HG02763 (cell line): ENCODE measurements around the gene ALDH4A1.
"Not testable (repeated sequence)": the region's sequence is repeated elsewhere in the genome, so short reads cannot be mapped to it uniquely, and the experiment has no call there.

Experiments used
- ATAC-seq: cut with Tn5 transposase; IDR thresholded peaks from one replicate; pipeline ENCODE4 v1.9.1; 2021; ENCODE audit warnings: mild to moderate bottlenecking, moderate library complexity; ENCODE audit not compliant: unreplicated experiment

ALDH4A1 gene

DNA sequence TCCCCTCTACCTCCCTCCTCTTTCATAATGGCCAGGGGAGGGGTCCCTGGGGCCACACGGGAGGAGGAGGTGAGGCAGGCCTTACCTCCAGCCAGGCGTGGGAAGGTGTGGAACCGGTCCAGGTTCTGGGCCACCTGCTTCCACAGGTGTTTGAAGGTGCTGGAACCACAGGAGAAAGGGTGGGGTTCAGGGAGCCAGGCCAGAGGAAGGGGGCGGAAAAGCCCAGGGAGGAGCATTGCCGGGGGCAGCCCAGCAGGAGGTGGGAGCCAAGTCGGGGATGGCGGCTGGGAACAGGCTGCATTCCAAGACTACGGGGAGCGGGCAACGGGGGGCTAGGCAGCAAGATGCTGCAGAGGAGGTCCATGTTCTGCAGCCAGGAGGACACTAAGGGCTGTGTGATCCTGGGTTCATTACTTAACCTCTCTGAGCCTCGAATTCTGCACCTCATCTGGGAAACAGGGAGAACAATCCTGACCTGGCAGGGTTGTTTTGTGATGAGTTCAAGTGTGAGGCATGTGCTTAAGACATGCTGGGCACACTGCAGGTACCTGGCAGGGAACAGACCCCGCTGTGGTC, 23.1 kb downstream of the ALDH4A1 start:
- ATAC-seq: no peak

DNA sequence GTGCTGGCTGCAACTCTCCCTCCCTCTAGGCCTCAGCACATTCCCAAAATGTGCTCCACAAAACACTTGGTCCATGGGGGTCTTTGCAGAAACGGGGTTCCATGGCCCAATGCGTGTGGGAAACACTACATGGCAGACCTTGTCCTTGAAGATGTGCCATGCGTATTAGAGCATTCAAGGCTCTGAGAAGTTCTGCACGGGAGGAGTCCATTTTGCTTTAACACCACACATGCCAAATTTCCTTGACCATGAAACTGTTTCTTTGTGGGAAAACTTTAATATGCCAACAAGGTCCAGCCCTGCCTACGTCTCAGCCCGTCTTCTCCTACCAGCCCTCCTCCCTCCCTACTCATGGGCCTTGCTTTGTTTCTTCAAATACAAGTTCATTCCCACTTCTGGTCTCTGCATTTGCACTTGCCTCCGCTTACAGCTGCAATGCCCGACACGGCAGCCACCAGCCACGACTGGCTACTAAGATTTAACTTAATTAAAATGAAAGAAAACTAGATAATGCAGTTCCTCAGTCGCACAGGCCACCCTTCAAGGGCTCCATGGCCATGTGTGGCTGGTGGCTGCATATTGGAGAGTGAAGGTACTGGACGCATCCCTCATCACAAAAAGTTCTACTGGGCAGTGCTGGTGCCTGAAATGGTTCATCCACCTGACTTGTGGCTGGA, 23.7 kb downstream of the ALDH4A1 start:
- ATAC-seq: no peak

DNA sequence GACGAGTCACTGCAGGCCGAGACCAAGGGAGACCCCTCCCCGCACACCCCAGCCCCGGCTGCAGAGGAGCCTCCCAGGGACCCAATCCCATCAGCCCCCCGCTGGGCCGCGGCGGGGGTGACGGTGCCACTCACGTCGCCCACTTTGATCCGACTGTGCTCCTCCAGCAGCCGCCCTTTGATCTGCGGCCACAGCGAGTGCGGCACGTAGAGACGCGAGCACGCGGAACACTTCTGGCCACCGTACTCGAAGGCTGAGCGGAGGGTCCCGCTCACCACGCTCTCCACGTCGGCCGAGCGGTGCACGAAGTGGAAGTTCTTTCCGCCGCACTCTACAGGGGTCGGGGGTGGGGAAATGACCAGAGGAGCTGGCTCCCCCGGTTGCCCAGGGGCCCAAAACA, 25.1 kb downstream of the ALDH4A1 start:
- no peak for ATAC-seq

DNA sequence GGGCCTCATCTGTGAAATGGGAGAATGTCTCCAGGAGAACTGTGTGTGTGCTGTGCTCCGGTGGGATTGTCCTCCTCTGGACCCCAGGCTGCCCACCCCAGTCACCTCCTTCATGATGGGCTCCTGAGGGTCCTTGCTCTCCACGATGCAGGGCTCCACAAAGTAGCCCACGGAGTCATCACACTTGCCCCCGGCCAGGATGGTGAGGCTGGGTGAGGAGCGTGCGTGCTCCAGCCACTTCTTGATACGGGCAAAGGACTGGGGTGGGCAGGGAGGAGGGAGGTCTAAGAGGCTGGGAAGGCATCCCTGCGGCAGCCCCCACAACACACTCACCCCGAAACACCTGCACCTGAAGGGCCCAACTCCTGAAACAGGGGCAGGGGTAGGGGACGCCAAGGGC, 26.1 kb downstream of the ALDH4A1 start:
- ATAC-seq: no peak

DNA sequence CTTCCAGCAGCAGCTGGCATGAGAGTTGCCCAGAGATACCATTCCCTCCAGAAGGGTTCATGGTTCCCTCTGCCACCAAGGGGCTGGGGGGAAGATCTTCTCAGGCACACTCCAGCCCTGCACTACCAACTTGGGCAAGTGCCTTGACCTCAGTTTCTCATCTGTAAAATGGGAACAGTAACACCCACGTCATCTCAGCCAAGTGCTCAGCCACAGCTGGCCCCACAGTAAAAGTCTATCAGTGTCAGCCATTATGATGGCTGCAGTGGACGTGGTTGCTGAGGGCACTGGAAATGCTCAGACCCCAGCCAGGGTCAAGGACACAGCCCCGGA, 26.6 kb downstream of the ALDH4A1 start:
- no peak for ATAC-seq

DNA sequence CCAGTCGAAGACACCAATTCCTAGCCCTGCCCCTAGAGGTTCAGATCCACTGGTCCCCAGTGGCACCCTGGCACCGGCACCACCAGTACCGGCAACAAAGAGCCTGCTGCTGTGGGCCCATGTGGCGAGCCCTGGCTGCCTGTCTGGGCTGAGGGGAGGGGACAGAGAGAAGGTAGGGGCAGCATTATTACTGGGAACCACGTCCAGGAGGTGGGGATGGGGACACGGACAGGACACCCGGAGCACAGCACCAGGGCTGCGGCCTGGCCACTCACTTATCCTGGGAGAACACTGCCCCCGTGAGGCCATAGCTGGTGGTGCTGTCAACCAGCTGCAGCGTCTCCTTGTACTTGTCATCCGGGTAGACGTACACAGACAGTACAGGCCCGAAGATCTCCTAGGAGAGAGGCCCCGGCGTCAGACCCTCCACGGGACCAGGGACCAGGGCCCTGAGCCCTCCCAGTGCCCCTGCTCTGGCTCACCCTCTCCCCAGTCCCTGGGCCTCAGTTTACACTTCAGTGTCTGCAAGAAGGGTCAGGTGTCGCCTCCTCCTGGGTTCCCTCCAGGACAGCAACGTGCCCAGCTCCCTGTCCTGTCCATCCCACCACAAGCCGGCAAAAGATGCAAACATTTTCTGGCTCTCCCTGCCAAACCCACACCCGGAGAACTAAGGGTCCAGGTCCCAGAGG, 27.1 kb downstream of the ALDH4A1 start:
- no peak for ATAC-seq

DNA sequence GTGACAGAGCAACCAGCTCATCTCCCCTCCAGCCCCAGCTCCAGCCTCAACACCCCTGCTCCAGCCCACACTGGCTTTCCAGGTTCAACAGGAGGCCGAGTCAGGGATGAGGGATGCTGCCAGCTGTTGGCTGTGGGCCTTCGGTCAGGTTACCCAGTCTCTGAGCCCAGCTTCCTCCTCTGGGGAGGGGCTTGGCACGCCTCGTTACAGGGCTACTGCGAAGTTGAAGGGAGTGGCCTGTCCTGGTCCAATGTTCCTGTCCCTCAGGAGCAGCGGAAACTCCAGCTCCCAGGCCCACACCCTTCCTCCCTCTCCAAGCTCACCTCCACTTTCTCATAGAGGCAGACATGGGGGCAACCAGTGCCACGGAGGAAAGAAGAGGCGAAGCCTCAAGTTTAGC, 27.8 kb downstream of the ALDH4A1 start:
- no peak for ATAC-seq

DNA sequence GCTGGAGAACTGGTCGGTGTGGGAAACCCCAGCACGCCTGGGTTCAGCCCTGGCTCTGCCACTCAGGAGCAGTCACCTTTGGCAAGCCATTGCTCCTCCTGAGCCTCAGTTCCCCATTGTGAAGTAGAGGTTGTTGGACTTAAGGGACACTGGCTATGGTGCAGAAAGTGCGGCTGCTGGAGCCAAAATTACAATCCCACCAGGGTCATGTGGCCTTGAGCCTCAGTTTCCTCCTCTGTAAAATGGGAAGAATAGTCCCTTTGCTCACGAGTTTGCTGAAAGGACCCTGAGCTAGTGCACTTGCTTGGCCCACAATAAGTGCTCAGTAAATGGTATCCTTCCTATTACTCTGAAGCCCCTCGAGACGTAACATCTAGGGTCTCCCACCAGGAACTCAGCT, 28.3 kb downstream of the ALDH4A1 start:
- ATAC-seq: no peak

DNA sequence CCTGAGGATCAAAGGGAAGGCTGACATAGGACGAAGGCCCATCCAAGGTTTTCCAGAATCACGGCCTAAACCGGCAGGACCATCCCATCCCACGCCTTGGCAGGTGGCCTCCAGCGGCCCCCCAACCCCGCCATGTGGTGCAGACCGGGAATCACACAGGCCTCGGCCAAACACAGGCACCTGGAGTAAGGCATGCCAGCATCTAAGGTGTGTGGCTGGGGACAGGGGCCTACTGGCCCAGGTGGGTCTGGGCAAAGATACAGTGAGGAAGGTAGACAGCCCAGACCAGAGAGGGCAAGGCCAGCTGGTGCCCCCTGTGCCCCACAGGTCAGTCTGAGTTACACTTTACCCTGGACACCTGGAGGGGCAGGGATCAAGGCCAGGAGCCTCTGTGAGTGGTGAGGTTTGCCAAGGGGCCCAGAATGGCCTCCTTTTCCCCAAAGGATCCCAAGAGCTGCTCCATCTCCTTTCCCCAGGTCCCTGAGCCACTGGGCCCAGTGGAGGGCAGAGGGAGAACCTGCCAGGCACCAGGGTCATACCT, 30.2 kb downstream of the ALDH4A1 start:
- no peak for ATAC-seq

DNA sequence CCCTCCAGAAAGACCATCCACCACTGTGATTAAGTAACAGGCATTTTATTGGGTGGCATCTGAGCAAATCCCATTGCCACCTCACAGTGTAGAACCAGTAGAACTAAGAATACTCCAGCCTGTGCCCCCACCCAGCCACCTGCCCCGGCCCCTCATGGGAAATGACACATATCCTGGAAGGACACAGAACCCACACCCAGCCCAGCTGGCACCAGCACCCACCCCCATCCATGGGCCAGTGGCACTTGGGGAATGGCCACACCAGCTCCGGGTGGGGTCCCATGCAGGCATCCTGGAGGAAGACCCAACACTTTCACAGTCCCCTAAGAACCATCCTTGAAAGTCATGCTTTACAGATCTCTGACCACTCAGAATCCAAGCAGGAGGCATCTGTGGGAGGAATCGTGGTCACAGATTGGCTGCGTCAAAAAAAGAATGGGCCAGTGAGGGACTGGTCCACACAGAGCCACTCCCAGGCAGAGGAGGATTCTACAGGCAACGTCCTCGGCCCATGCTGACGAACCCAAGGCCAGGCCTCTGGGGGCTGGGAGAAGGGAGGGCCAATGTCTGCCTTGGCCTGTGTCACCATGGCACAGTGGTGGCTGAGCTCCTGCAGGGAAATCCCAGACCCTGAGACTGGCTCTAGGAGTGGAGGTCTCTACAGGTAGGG, 30.8 kb downstream of the ALDH4A1 start:
- no peak for ATAC-seq

DNA sequence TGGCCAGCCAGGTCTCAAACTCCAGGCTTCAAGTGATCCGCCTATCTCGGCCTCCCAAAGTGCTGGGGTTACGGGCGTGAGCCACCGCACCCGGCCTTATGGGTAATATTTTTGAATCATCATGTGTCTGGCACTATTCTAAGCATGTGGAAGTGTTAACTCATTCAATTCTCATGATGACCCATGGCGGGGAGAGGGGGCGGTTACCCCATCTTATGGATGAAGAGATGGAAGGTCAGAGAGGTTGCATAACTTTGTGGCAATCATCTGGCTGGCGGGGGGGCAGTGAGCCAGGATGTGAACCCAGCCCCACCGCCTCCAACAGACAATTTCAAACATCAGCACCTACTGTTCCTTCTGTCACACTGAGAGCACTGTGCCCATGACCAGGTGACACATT, 31.4 kb downstream of the ALDH4A1 start:
- ATAC-seq: no peak

DNA sequence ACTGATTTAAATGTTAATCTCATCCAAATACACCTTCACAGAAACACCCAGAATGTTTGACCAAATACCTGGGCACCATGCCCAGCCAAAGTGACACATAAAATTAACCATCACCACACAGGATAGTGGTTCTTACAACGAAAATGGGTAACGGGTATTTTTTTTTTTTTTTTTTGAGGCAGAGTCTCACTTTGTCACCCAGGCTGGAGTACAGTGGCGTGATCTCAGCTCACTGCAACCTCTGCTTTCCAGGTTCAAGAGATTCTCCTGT, 31.8 kb downstream of the ALDH4A1 start:
- ATAC-seq: not testable (repeated sequence)

DNA sequence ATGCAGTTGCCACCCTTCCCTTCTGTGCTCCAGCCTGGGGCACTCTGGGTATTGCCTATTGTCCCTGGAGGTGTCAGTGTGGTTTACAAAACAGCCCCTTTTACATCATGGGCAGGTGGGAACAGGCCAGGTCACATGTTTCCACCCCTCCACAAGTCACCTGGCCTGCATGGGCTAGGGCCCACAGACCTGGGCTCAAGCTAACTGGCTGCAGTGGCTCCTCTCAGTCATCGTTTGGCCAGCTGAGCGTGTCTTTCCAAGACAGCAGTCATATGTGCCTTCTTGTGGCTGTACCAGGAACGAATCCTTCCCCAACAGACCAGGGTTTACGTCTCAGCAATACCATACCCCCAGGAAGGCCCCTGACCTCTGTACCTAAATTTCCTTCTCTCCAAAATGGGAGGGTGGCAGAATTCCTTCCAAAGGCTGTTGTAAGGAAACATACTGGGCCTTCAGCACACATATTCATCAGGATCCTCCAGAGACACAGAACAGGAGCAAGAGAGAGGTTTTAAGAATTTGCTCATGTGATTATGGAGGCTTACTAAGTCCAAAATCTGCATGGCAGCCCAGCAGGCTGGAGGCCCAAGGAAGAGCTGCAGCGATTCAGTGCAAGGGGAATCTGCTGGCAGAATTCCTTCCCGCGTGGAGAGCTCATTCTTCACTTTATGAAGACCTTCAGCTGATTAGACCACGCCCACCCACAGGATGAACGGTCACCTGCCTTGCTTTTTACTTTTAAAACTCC, 32.3 kb downstream of the ALDH4A1 start:
- no peak for ATAC-seq

DNA sequence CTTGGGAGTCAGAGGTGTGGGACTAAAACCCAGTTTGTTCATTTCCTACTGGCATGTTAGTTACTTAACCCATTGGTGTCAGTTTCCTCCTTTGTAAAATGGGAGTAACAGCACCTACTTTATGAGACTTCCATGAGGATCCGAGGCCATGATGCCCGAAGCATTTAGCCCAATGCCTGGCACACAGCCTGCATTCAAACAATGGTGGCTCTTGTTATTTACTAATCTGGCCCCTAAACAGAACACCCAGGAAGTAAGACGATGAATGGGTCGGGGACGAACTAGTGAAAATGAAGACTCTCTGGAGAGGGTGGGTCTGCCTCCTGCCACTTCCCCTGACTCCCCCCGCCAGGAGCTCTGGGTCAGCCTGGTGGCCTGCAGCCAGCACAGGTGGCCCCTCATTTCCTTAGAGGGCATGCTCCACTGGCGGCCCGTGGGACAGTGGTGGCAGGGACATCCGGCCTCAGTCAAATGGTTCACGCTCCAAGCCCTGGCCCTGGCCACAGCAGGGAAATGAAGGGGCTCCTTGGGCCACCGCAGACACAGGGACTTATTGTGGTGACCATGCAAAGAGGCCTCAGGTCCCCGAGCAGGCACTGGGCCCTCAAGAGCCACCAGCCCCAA, 33.4 kb downstream of the ALDH4A1 start:
- ATAC-seq: no peak

DNA sequence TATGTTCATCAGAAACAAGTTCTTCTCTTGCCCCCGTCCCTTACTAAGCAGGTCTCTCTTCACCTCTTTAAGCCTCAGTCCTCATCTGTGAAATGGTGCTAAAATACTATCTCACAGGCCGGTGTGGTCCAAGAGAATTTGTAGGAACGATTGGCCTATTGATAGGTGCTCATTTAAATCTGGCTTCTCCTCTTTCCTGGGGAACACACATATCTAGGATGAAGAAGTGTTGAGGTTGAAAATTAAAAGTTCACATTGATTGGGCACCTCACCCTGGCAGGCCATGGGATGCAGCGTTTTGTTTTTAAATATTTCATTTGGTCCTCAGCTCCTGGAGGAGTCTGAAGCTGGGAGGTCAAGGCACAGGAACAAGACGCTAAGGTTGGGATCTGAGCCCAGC, 34.0 kb downstream of the ALDH4A1 start:
- no peak for ATAC-seq

DNA sequence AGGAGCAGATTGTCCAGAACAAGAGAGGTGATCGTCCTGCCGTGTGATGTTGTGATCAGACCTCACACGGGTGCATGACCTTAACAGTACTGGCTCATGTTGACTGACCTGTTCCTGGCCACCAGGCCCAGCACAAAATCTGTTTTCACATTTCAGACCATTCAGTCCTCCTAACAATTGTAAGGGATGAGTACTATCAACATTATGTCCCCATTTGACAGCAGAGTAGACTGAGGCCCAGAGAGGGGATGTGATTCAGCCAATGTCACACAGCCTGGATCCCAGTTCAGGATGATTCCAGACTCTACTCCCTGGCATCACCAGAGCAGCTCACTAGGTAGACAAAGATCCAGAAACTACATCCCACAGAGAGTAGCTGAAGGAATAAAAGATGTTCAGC, 35.5 kb downstream of the ALDH4A1 start:
- no peak for ATAC-seq

DNA sequence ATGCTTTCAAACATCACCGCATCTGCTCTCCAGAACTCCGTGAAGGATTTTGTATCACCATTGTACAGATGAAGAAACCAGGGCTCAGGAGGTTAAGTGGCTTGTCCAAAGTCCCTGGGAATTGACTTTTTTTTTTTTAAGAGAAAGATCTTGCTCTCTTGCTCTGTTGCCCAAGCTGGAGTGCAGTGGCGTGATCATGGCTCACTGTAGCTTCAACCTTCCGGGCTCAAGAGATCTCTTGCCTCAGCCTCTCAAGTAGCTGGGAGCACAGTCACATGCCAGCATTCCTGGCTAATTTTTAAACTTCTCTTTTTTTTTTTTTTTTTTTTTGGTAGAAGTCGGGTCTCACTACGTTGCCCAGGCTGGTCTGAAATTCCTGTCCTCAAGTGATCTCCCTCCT, 36.0 kb downstream of the ALDH4A1 start:
- no peak for ATAC-seq

DNA sequence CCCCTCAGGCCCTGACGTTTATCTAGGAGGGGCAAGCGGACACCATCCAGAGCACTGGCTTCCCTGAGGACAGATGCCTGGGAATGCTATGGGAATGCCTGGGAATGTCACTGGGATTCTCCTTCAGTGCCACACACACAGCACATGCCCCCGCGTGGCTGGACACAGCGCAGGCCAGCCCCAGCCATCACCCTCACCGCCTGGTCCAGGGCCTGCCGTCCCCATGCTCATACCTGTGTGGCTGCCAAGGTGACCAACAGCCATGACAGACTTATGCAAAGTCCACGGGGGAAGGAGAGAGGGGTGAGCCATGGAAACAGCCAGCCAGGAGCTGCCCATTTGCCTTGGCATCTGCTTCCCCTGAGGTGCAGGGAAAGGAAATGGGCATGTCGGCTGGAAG, 37.2 kb downstream of the ALDH4A1 start:
- no peak for ATAC-seq

DNA sequence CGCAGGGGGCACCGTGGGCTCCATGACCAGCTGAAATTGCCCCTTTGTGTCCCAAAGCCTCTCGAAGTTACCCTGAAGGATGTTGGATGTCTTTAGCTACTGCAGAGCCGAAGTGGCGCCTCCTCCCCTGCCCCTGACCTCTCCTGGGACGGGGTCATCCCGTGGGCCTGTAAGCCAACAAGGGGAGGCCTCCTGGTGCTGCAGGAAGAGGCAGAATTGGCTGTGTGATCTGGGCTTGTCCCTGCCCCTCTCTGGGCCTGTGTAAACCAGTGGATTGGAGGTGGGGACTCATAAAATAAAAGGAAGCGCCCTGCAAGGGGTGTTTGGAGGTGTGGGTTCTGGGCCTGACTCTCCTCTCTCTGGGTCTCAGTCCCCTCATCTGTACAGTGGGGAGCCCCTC, 40.8 kb downstream of the ALDH4A1 start:
- ATAC-seq: no peak

DNA sequence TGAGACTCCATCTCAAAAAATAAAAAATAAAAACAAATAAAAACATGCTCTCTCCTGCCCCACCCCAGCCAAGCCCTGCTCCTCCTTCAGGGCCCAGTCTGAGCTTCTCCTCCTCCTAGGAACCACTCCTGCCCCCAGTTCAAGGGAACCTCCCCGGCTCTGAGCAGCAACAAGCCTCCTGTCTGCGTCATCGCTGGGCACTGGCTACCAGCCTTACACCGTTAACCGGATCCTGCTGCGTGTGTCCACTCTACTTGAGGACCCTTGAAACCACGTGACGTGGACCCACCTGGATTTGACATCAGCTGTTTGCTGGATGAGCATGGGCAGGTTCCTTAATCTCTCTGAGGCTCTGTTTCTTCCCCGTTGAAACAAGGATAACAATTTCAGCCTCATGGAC, 41.3 kb downstream of the ALDH4A1 start:
- no peak for ATAC-seq

DNA sequence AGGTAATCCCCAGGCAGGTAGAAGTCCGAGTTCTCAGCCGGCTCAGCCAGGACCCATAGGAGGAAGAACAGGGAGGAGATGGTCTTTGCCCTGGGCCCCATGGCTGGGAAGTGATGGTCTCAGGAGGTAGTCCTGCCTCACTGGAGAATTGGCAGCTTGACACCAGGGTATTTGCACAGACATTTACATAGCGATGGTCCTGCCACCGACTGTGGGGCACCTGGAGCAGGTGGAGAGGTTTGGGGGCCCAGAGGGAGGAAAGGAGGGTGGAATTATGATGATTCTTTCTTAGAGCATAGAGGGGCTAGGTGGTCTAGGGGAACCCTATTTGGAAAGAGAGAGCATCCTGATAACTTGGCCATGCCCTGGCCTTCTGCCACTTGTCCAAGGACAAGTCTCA, 42.8 kb downstream of the ALDH4A1 start, which contains the start of gene TAS1R2:
Gene TAS1R2 (minus strand): TSS at position 101 of the 400 bp plus-strand sequence. CDS start 0 bp downstream, at position 101.
- ATAC-seq: no peak
